Measurements from ENCODE around the gene CBFA2T3.

DNA sequence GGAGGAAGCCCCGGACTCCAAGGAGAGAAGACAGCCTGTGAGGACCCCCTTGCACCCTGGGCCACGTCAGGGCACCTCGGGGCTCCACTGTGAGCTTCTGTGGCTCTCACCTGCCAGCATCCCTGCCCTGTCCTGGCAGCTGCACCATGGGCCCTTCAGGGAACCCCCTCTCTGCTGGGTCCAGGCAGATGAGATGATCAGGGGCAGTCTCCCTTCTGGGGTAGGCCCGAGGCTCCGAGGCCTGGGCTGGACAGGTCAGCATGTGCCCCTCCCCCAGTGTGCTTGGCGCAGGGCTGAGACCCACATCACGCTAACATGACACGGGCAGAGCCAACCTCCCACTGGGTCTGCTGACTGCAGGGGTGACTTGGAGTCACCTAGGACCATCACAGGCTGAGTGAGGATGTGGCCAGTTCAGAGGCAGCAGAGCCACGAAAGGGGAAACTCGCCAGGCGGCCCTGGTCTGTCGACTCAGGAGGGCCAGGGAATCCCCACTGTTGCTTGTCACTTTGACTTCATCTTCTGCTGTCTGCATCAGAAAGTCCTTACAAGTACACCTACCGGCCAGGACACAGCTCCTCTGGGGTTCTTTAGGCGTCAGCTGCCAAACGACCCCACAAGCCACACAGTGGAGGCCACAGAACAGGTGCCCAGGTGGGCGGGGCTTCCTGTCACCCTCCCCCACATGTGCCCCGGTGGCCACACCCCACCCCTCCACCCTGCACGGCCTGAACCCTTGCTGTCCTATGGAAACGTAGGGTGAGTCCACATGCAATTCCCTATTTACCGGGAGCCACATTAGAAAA is 122.5 kb downstream of the CBFA2T3 start:
- no peak for TF ChIP-seq POLR2AphosphoS5 (IDR thresholded peaks at IDR 0.05; ENCODE audit: borderline replicate concordance, low read depth, low read length)
- no peak for TF ChIP-seq EZH2 (IDR thresholded peaks at IDR 0.05)
